Effector CD4-positive, alpha-beta T cell (primary cell): ENCODE data around the gene ANKRD62. TPM values are rescaled to one million over a fixed set of nuclear protein-coding genes. Genes with fewer than 3 reads are reported as not detected.

Experiments
- DNase-seq: peaks from one replicate; pipeline ENCODE4 v3.0.0-alpha.2; 2020
- total RNA-seq: gene quantifications from one replicate; lab custom pipeline; 2026; lab: John Stamatoyannopoulos, UW

Gene ANKRD62
- total RNA-seq = not detected

GRCh38 chr18:12093520-12094257 is at the start of gene ANKRD62:
TSS of gene ANKRD62 (plus strand) at chr18:12093843. CDS start at chr18:12094018, 175 bp downstream.
- no peak for DNase-seq

- no peak for DNase-seq
Measured at GRCh38 chr18:12044591-12044990, 49.1 kb upstream of the ANKRD62 start.

DNA sequence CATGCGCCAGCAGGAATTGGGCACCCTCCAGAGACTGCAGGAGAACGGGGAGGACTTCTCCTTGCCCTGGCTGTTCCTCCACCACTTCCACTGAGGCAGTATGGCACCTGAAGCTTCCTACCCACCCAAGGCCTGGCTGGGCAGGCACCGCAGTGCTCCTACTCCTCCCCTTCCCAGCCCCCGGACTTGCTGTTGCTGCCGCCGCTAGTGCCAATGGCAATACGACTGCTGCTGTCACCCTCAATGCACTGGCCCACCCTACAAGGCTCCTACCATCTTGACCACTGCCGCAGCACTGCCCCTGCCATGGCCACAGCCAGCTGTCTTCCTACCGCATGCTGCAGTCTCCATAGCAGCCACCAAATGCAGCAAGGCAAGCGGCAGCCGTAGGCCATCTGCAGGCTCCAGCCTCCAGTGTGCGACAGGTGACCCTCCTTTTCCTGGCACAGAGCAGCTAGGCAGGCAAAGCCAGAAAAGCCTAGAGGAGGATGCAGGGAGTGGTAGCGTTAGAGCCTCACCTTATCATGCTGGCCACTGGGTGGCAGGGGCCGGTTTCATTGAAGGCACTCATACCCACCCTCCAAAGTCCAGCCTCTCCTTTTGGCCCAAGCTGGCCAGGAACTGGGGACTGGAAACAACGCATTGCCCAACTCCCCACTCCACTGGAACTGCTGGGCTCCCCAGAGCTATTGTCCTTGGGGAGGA is 47.4 kb upstream of the ANKRD62 start:
- DNase-seq = no peak

- DNase-seq = no peak
Measured at GRCh38 chr18:12046751-12047335, 46.8 kb upstream of the ANKRD62 start.

GRCh38 chr18:12048010-12048826 is 45.4 kb upstream of the ANKRD62 start:
- DNase-seq = no peak

GRCh38 chr18:12048827-12049175 is 44.8 kb upstream of the ANKRD62 start:
- no peak for DNase-seq

DNA sequence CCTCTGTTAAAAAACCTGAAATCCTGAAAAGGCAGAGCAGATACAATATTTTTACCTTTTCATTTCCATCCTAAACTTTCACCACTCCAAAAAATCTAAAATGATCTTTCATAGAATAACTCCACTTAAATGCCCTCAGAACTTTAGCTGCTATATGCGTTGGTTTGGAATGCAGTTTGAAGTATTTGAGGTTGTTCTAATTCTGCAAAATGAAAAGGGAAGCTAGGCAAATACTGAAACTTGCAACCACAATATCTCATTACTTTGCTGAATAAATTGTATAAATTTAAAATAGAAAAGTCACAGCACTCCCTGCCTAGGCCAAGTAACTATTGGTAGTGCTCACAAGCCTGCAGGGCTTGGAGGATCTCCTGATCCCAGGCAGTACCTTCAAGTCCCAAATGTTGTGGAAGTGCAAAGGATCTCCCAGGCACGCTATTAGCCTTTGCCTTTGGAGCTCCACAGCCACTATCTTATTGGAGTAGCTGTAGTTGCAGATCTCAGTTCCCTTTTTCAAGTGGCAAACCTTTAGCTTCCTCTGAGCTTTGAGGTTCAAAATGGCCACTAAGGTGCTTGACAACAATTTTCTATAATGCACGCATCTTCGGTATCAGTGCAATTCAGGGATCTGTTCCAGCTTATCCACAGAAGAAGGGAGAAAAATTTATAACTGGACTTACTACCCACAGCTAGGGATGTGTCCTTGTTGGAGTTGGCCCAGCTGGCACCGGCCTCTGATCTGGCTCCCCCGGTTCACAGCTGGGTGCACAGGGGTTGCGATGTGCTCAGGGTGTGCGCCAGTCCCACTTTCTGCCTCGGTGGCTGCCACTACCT is 43.4 kb upstream of the ANKRD62 start:
- DNase-seq = no peak

DNA sequence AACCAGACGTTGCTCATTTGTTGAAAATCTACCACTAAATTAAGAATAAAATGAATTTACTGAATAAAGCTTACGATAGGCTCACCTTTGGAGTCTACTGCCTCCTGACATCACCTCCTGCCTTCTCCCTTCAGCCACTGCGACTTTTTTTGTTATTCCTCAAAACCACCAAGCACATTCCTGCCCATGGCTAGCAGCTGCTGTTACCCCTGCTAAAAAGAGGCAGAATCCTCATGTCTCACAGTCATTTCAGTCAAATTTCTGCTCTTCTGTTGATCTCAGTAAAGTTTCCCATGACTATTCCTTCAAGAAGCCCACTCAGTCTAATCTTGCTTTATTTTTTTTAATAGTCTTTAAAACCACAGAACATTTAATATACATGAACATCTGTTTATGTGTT is 40.8 kb upstream of the ANKRD62 start:
- DNase-seq = no peak

- no peak for DNase-seq
Measured at GRCh38 chr18:12053289-12053688, 40.4 kb upstream of the ANKRD62 start.

- no peak for DNase-seq
Measured at GRCh38 chr18:12056034-12056883, 37.4 kb upstream of the ANKRD62 start.

DNA sequence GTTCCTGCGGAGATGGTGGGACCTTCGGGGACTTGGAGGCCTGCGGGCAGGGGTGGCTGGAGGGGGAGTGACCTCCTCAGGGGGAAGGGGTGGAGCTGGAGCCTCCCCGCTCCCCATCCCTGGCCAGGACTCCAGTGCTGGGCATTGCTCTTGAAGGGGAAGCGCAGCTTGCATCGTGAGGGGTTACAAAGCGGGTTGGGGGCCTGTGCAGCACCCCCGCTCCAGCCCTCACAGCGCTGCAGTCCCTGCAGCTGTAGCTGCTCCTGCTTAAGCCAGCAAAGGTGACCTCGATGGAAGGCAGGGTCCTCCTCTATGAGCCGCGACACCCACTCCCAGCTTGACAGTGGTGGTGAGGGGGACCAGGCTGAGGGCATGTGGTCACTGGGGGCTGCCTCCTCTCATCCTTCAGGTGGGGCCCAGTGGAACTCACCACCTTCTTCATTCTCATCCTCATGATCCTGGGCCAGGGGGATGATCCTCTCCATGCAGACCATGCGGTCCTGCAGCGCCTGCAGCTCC is 36.7 kb upstream of the ANKRD62 start:
- DNase-seq = no peak

DNA sequence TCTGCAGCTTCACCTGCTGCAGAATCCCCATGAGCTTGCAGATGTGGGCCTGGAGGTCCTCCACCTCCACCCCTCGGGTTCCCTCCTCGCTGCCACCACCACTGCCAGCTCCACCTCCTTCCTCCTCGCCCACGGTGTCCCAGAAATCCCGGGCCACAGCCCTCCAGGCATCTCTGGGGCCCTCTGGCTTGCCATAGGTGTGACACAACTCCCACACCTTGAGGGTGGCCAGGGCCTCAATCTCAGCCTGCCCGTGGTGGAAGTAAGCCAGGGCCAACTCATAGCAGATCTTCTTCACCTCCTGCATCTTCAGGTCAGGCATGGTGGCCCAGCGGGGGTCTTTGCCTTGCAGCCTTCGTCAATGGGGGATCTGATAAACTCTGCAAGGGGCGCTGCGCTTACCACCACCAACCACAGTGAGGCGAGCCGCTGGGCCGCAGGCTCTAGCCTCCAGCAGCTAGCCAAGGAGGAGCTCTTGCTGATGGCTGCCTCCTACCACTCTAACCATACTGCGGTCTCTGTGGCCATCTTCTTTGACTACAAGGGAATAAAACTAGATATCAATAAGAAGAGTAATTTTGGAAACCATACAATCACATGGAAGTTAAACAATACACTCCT is 36.1 kb upstream of the ANKRD62 start:
- no peak for DNase-seq

- no peak for DNase-seq
Measured at GRCh38 chr18:12059334-12060181, 34.1 kb upstream of the ANKRD62 start.

GRCh38 chr18:12060182-12060870 is 33.3 kb upstream of the ANKRD62 start:
- DNase-seq = no peak

GRCh38 chr18:12061685-12062084 is 32.0 kb upstream of the ANKRD62 start:
- DNase-seq = no peak

DNA sequence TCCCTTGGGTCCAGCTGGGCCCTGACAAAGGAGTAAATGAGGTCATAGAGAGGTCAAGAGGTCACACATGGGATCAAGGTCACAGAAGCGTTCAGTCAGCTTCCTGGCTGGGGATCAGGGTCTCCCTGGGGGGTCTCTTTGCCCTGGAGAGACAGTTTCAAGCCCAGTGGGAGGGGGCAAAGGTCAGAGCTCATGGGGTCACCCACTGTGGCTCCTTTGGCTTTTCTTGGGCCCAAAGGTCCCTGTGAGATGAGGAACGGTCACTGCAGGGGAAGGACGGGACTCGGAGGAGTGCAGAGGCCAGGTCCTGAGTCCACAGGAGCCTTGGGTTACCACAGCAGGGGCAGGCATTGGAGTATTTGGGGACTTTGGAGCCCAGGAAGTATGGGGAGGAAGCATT is 30.7 kb upstream of the ANKRD62 start:
- no peak for DNase-seq

DNA sequence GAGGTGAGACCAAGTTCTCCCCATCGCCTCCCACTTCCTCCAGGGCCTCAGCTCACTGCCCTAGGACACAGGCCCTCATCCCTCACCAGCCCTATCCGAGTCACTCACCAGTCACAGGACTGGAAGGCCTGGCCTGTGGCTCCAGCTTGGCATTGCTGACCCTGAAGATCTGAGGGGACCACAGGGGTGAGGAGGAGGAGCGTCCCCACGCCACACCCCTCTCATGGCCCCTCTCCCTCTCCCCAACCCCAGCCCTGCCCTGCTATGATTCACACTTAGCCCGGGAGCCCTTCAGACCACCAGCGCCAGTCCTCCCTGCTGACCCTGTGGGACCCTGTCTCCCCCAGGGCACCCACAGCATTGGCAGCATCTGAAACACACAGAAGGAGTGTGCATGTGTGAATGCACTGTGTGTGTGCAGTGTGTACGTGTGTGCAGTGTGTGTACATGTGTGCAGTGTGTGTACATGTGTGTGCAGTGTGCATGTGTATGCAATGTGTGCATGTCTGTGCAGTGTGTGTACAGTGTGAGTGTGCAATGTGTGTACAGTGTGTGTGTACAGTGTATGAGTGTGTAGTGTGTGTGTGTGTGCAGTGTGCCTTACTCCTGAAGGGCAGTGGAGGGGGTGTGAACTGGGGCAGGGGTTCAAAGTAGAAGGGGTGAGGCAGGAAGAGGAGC is 29.4 kb upstream of the ANKRD62 start:
- no peak for DNase-seq

DNA sequence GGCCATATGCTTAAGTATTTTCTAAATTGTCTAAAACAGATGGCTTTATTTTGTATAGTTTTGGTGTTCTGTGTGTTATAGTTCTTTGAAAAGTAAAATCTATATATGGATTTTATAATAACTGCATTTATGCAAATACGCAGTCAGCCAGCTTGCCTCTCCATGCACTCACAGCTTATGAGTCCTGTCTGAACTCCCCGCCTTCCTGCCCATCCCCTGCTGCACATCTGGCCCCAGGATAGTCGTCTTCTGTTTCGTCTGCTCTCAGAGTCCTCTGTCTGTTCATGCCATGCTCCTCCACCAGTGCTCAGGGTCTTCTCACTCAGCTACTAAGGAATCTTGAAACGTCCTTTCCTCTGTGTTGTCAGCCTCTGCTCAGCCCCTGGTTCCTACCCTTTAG is 28.2 kb upstream of the ANKRD62 start:
- no peak for DNase-seq
